NCI-H2171 treated with DMSO at 0.1 percent for 48 hours (cell line): Measurements from ENCODE around the gene EPB41L5.
A peak's percentile ranks its signal among the peaks of the same experiment; 100 is the strongest.
"Not testable (repeated sequence)": the region's sequence is repeated elsewhere in the genome, so short reads cannot be mapped to it uniquely, and the experiment has no call there.

ENCODE experiments used
- DNase-seq: peaks from one replicate; lab custom pipeline; 2025; lab: John Stamatoyannopoulos, UW

Gene EPB41L5

GRCh38 chr2:120141300-120142069 lies 128.6 kb downstream of the EPB41L5 start:
- DNase-seq: no peak

- no peak for DNase-seq
Measured at GRCh38 chr2:120142528-120143219, 129.8 kb downstream of the EPB41L5 start.

GRCh38 chr2:120148229-120148628 lies 135.4 kb downstream of the EPB41L5 start:
- DNase-seq: no peak

- DNase-seq: no peak
Measured at GRCh38 chr2:120148669-120149068, 135.8 kb downstream of the EPB41L5 start.

GRCh38 chr2:120149406-120149805 lies 136.5 kb downstream of the EPB41L5 start:
- no peak for DNase-seq

- no peak for DNase-seq
Measured at GRCh38 chr2:120150040-120150482, 137.2 kb downstream of the EPB41L5 start.

- no peak for DNase-seq
Measured at GRCh38 chr2:120155308-120155707, 142.4 kb downstream of the EPB41L5 start.

- DNase-seq: not testable (repeated sequence)
Measured at GRCh38 chr2:120158658-120159057, 145.8 kb downstream of the EPB41L5 start.

GRCh38 chr2:120161190-120161589 lies 148.3 kb downstream of the EPB41L5 start:
- DNase-seq: no peak

GRCh38 chr2:120162716-120163115 lies 149.8 kb downstream of the EPB41L5 start:
- DNase-seq: no peak

GRCh38 chr2:120167272-120167671 lies 154.4 kb downstream of the EPB41L5 start:
- DNase-seq: no peak

- no peak for DNase-seq
Measured at GRCh38 chr2:120169020-120169419, 156.1 kb downstream of the EPB41L5 start.

GRCh38 chr2:120174963-120175581 lies 162.2 kb downstream of the EPB41L5 start:
- peak; percentile 59 for DNase-seq

- no peak for DNase-seq
Measured at GRCh38 chr2:120176526-120176925, 163.6 kb downstream of the EPB41L5 start.

- DNase-seq: no peak
Measured at GRCh38 chr2:120177001-120177621, 164.2 kb downstream of the EPB41L5 start.

- DNase-seq: no peak
Measured at GRCh38 chr2:120177973-120178372, 165.1 kb downstream of the EPB41L5 start.

- no peak for DNase-seq
Measured at GRCh38 chr2:120179396-120179795, 166.5 kb downstream of the EPB41L5 start.

GRCh38 chr2:120180066-120180465 lies 167.2 kb downstream of the EPB41L5 start:
- DNase-seq: no peak

- DNase-seq: no peak
Measured at GRCh38 chr2:120182019-120182560, 169.2 kb downstream of the EPB41L5 start.

GRCh38 chr2:120189189-120189588 lies 176.3 kb downstream of the EPB41L5 start:
- no peak for DNase-seq

GRCh38 chr2:120192280-120192679 lies 179.4 kb downstream of the EPB41L5 start:
- no peak for DNase-seq

GRCh38 chr2:120195553-120195952 lies 182.7 kb downstream of the EPB41L5 start:
- DNase-seq: no peak
